GM12878 (cell line): ENCODE results near the gene FTO. TPM values are rescaled to one million over a fixed set of nuclear protein-coding genes. Genes with fewer than 3 reads are reported as not detected.

ENCODE experiments used
- ATAC-seq: fragments of 200-7000 bp; cut with Tn5 transposase; 3 replicates; pipeline ENCODE4 v1.9.1; 2020; ENCODE audit warnings: mild to moderate bottlenecking, moderate library complexity
- BruUV-seq: library from RNA; stranded (reverse); fragments of 400-500 nt; replicated peaks from 2 replicates; lab custom pipeline; 2021; lab: Mats Ljungman, UMichigan
- CTCF ChIA-PET: fragments of 300-600 bp; sonication (Branson Sonifier 250); formaldehyde crosslinking; extraction: SDS; loops from one replicate; lab custom pipeline; 2021; ENCODE audit warnings: inconsistent platforms; lab: Yijun Ruan, JAX
- POLR2A ChIA-PET: fragments of 350-600 bp; formaldehyde crosslinking; extraction: SDS; loops from one replicate; lab custom pipeline; 2021; ENCODE audit warnings: inconsistent platforms; lab: Charles Lee
- RAD21 ChIA-PET: fragments of 300-600 bp; sonication (Branson Sonifier 250); formaldehyde crosslinking; loops from one replicate; lab custom pipeline; 2023; ENCODE audit warnings: antibody characterized with exemption; ENCODE audit not compliant: unreplicated experiment; lab: Charles Lee
- SMC1A ChIA-PET: fragments of 300-600 bp; sonication (Branson Sonifier 250); formaldehyde crosslinking; loops from one replicate; lab custom pipeline; 2023; ENCODE audit not compliant: unreplicated experiment, uncharacterized antibody; lab: Charles Lee
- DNase-seq: peaks from one replicate; pipeline ENCODE4 v3.0.0-alpha.2; 2011; ENCODE audit warnings: low read depth, low spot score
- FAIRE-seq: peaks from 3 replicates; lab custom pipeline; 2011; peaks lifted over from hg19 to GRCh38; lab: Jason Lieb, UNC
- H2AFZ ChIP-seq: 2 replicates; pipeline ENCODE4 v1.6.0; 2011; ENCODE audit warnings: low read depth, low read length, control low read depth; ENCODE audit not compliant: control insufficient read depth
- H3K27ac ChIP-seq: 2 replicates; pipeline ENCODE4 v1.5.1; 2011; ENCODE audit warnings: control low read depth; ENCODE audit not compliant: control insufficient read depth, insufficient read depth
- H3K27me3 ChIP-seq, 2 experiments: replicated peaks in 1 of 2; 2 replicates each; pipeline versions ENCODE4 v1.6.0 to v1.6.1; 2011; ENCODE audit warnings: low read length in 1 of 2; ENCODE audit not compliant: control insufficient read depth in 2 of 2, insufficient read depth in 2 of 2
- H3K36me3 ChIP-seq, 2 experiments: 2 replicates each; pipeline ENCODE4 v1.5.1; 2011; ENCODE audit warnings: low read length in 1 of 2; ENCODE audit not compliant: control insufficient read depth in 2 of 2, insufficient read depth in 2 of 2
- H3K4me1 ChIP-seq: 2 replicates; pipeline ENCODE4 v1.6.1; 2011; ENCODE audit warnings: mild to moderate bottlenecking, low read length, moderate library complexity, mixed read lengths; ENCODE audit not compliant: control insufficient read depth, insufficient read depth
- H3K4me2 ChIP-seq: 2 replicates; pipeline ENCODE4 v1.6.0; 2011; ENCODE audit warnings: control low read depth; ENCODE audit not compliant: control insufficient read depth, insufficient read depth
- H3K4me3 ChIP-seq: fragments of 200-600 bp; sonication (generic); 2 replicates; pipeline ENCODE4 v1.5.1; 2016
- H3K79me2 ChIP-seq: 2 replicates; pipeline ENCODE4 v1.6.0; 2011; ENCODE audit warnings: low read length; ENCODE audit not compliant: control insufficient read depth, insufficient read depth
- H3K9ac ChIP-seq: 2 replicates; pipeline ENCODE4 v1.8.0; 2011; ENCODE audit warnings: low read length, control low read depth, mixed read lengths; ENCODE audit not compliant: control insufficient read depth, insufficient read depth
- H3K9me3 ChIP-seq: replicated peaks from 3 replicates; pipeline ENCODE4 v1.5.1; 2011; ENCODE audit warnings: mild to moderate bottlenecking, low read length; ENCODE audit not compliant: control insufficient read depth, insufficient read depth
- H4K20me1 ChIP-seq: 2 replicates; pipeline ENCODE4 v1.6.0; 2011; ENCODE audit not compliant: control insufficient read depth, insufficient read depth
- ASH2L ChIP-seq: fragments of 300-600, 200-600 bp; sonication (generic); IDR thresholded peaks from 2 replicates; pipeline ENCODE4 v1.6.1; 2017; ENCODE audit warnings: low read depth, mild to moderate bottlenecking, borderline replicate concordance
- E2F4 ChIP-seq: IDR thresholded peaks from 2 replicates; pipeline ENCODE4 v1.6.1; 2012; ENCODE audit warnings: low read depth, low read length, improper control_type of control experiment
- EED ChIP-seq: sonication (generic); IDR thresholded peaks from 2 replicates; pipeline ENCODE4 v1.6.1; 2016; ENCODE audit warnings: antibody characterized with exemption, low read depth
- MTA3 ChIP-seq: IDR thresholded peaks from 2 replicates; pipeline ENCODE4 v1.6.1; 2012; ENCODE audit warnings: low read length, inconsistent platforms, borderline replicate concordance
- NBN ChIP-seq: fragments of 450-650 bp; IDR thresholded peaks from 2 replicates; pipeline ENCODE4 v1.6.1; 2016
- NFIC ChIP-seq: IDR thresholded peaks from 2 replicates; pipeline ENCODE4 v1.6.1; 2012; ENCODE audit warnings: low read depth, mild to moderate bottlenecking, inconsistent platforms, low read length, moderate library complexity
- NRF1 ChIP-seq: conservative IDR thresholded peaks from 2 replicates; pipeline ENCODE4 v1.6.1; 2011; ENCODE audit warnings: mild to moderate bottlenecking, low read depth, low read length, improper control_type of control experiment
- PAX5 ChIP-seq: IDR thresholded peaks from 2 replicates; pipeline ENCODE4 v1.6.1; 2011; ENCODE audit warnings: low read depth, low read length, borderline replicate concordance
- PML ChIP-seq: IDR thresholded peaks from 2 replicates; pipeline ENCODE4 v1.6.1; 2012; ENCODE audit warnings: low read length, inconsistent platforms
- POU2F2 ChIP-seq: IDR thresholded peaks from 3 replicates; pipeline ENCODE4 v1.6.1; 2011; ENCODE audit warnings: low read depth, mild to moderate bottlenecking, low read length, borderline replicate concordance
- SUPT20H ChIP-seq: IDR thresholded peaks from 2 replicates; pipeline ENCODE4 v1.6.1; 2011; ENCODE audit warnings: low read depth, mild to moderate bottlenecking, low read length, moderate library complexity, borderline replicate concordance; ENCODE audit not compliant: control insufficient read depth
- TCF7 ChIP-seq: IDR thresholded peaks from 2 replicates; pipeline ENCODE4 v1.6.1; 2014; ENCODE audit warnings: antibody characterized with exemption, borderline replicate concordance
- ZNF217 ChIP-seq: fragments of 450-650 bp; IDR thresholded peaks from 2 replicates; pipeline ENCODE4 v1.6.1; 2017; ENCODE audit warnings: antibody characterized with exemption, mild to moderate bottlenecking
- ZNF384 ChIP-seq: IDR thresholded peaks from 2 replicates; pipeline ENCODE4 v1.6.1; 2012; ENCODE audit warnings: low read depth, mild to moderate bottlenecking, low read length, improper control_type of control experiment, borderline replicate concordance
- ZNF592 ChIP-seq: fragments of 450-650 bp; IDR thresholded peaks from 2 replicates; pipeline ENCODE4 v1.6.1; 2017; ENCODE audit warnings: mild to moderate bottlenecking, moderate library complexity
- WGBS: methylation state at CpG from one replicate; pipeline ENCODE4 v1.1.6; 2016; ENCODE audit warnings: low lambda C conversion rate; ENCODE audit not compliant: insufficient replicate concordance, insufficient coverage; ENCODE audit errors: missing lambda C conversion rate; 5-methylcytosine and 5-hydroxymethylcytosine counted together
- in situ Hi-C: fragments of 300-500 bp; cut with MboI; formaldehyde crosslinking; loops from 9 replicates; pipeline ENCODE4 v1.14.3; 2018; ENCODE audit warnings: mixed read lengths
- intact Hi-C: fragments of 100-400 bp; cut with micrococcal nuclease; formaldehyde crosslinking; loops from one replicate; pipeline ENCODE4 v1.14.2; 2022; ENCODE audit not compliant: unreplicated experiment
- polyA plus RNA-seq, 11 experiments: library from polyadenylated mRNA; depleted of rRNA in 4 of 11; unstranded in 6 of 11; stranded (reverse) in 5 of 11; fragments of >200 nt; fragmentation: Nextera tagmentation in 4 of 11; fragmentation: Illumina TruSeq in 1 of 11; extraction: Ambion mirVana in 4 of 11; extraction: Trizol in 1 of 11; gene quantifications; 1 replicate in 1 of 11; 2 replicates in 10 of 11; pipeline versions ENCODE4 v1.2.1 to v1.2.3, GENCODE V29; 2011 to 2016; ENCODE audit warnings: inconsistent platforms in 2 of 11, missing spikeins in 2 of 11, low read depth in 1 of 11
- total RNA-seq, 4 experiments: library from RNA; depleted of rRNA in 3 of 4; stranded (reverse); fragments of >200 nt in 3 of 4; fragmentation: Illumina TruSeq in 1 of 4; extraction: Trizol in 1 of 4; gene quantifications; 2 replicates each; pipeline versions ENCODE4 v1.2.1 to v1.2.3, GENCODE V29; 2013 to 2021

The FTO gene
- total and polyA plus RNA-seq, 10 of the 15 experiments (the other 5 are each of a cell fraction or from before 2014, with no cell fraction given), result 20.1 to 55.0 (median 47.0) TPM

DNA sequence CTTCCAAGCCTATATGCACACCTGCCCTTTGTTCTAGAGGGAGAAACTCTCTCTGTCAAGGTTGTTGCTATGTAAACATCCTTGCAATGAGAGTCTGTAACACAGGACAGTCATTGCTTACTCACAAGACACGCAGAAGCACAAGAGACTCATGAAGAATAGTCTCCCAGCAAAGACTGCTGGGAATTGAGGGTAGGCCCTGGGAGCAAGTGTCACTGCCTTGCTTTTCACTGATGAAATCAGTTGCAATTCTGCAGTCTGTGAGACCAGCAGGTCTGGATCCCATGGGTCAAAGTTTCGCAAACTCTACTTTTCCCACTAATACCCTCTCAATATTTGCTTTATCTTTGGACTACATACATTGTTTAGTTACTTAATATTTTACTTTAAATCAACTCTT lies 177.4 kb downstream of the FTO start:
- intact Hi-C loops, result no loop called here
- H3K27ac ChIP-seq, result no peak overlapping the region
- POLR2A ChIA-PET, result no interaction called here
- FAIRE-seq (no peak), ATAC-seq (no peak), DNase-seq (no peak)
- RAD21 ChIA-PET, result interaction anchor here (1.0 kb wide), 1 partner anchor 109 kb away, joined by 3 read pairs; no protein-coding TSS in a partner anchor
- 94% methylated on average over 2 of the region's 2 CpGs for WGBS
- no peaks in the 10 kb centered on the region for H3K27me3 ChIP-seq
- BruUV-seq, result no TSS peak
- TF ChIP-seq ZNF384, result no peak
- TF ChIP-seq PAX5, result no peak
- no peak for TF ChIP-seq NBN
- no peak for TF ChIP-seq POU2F2
- TF ChIP-seq MTA3, result no peak
- H3K9ac ChIP-seq, result no peak overlapping the region
- H3K79me2 ChIP-seq, result no peaks in the 10 kb centered on the region
- H3K4me3 ChIP-seq, result no peak overlapping the region
- no peaks in the 10 kb centered on the region for H3K4me1 ChIP-seq
- SMC1A ChIA-PET, result no interaction called here
- H2AFZ ChIP-seq, result no peak overlapping the region
- CTCF ChIA-PET, result no interaction called here
- no peaks in the 10 kb centered on the region for H4K20me1 ChIP-seq
- in situ Hi-C loops, result no loop called here
- no peak overlapping the region for H3K4me2 ChIP-seq
- no peaks in the 10 kb centered on the region for H3K9me3 ChIP-seq
- H3K36me3 ChIP-seq, result peaks cover 0 to 3% of the 10 kb centered on the region in 2 experiments; a peak in 2 of 4 replicates

- ATAC-seq (no peak), DNase-seq (no peak), FAIRE-seq (no peak)
- BruUV-seq, result no TSS peak
- in situ Hi-C loops, result no loop called here
- H3K9ac ChIP-seq, result no peak overlapping the region
- ChIA-PET SMC1A (no interaction called here), RAD21 (no interaction called here), CTCF (no interaction called here), POLR2A (no interaction called here)
- H3K27ac ChIP-seq, result no peak overlapping the region
- H4K20me1 ChIP-seq, result no peaks in the 10 kb centered on the region
- H3K27me3 ChIP-seq, result no peaks in the 10 kb centered on the region
- peaks cover 0 to 3% of the 10 kb centered on the region in 2 experiments; a peak in 2 of 4 replicates for H3K36me3 ChIP-seq
- no peaks in the 10 kb centered on the region for H3K9me3 ChIP-seq
- intact Hi-C loops, result no loop called here
- no peaks in the 10 kb centered on the region for H3K4me1 ChIP-seq
- WGBS, result 95% methylated on average over 1 of the region's 1 CpG
- no peak overlapping the region for H2AFZ ChIP-seq
- no peaks in the 10 kb centered on the region for H3K79me2 ChIP-seq
- H3K4me3 ChIP-seq, result no peak overlapping the region
- H3K4me2 ChIP-seq, result no peak overlapping the region
- TF ChIP-seq PML (no peak), ZNF592 (no peak), E2F4 (no peak), EED (no peak), SUPT20H (no peak), TCF7 (no peak), NRF1 (no peak), NFIC (no peak), ASH2L (no peak), ZNF217 (no peak)
Measured at GRCh38 chr16:53882310-53882709, 178.4 kb downstream of the FTO start.
